NT2/D1 (cell line): ENCODE data around the gene ABCB8.
"Not testable (repeated sequence)": the region's sequence is repeated elsewhere in the genome, so short reads cannot be mapped to it uniquely, and the experiment has no call there.

Experiments
- DNase-seq: peaks from one replicate; pipeline ENCODE4 v3.0.0-alpha.2; 2011; ENCODE audit warnings: low read depth, low spot score
- H3K27me3 ChIP-seq: 2 replicates; pipeline ENCODE4 v1.6.0; 2011; ENCODE audit warnings: mild to moderate bottlenecking; ENCODE audit not compliant: insufficient read length, insufficient read depth
- H3K36me3 ChIP-seq: 2 replicates; pipeline ENCODE4 v1.6.1; 2011; ENCODE audit warnings: mild to moderate bottlenecking, low read length, mixed read lengths; ENCODE audit not compliant: insufficient read depth, insufficient read length
- H3K4me1 ChIP-seq: 2 replicates; pipeline ENCODE4 v1.5.1; 2011; ENCODE audit not compliant: insufficient read depth, insufficient read length
- H3K4me3 ChIP-seq: 2 replicates; pipeline ENCODE4 v1.5.1; 2011; ENCODE audit warnings: low read depth; ENCODE audit not compliant: insufficient read length
- H3K9ac ChIP-seq: 2 replicates; pipeline ENCODE4 v1.6.0; 2011; ENCODE audit warnings: low read depth; ENCODE audit not compliant: insufficient read length
- H3K9me3 ChIP-seq: 2 replicates; pipeline ENCODE4 v1.5.1; 2011; ENCODE audit warnings: mild to moderate bottlenecking, low read length; ENCODE audit not compliant: insufficient read depth
- SUZ12 ChIP-seq: IDR thresholded peaks from 2 replicates; pipeline ENCODE4 v1.6.1; 2011; ENCODE audit not compliant: insufficient read length, insufficient read depth; ENCODE audit errors: extremely low read depth
- YY1 ChIP-seq: IDR thresholded peaks from 2 replicates; pipeline ENCODE4 v1.6.1; 2011; ENCODE audit not compliant: insufficient read length, insufficient read depth
- ZNF274 ChIP-seq: IDR thresholded peaks from 2 replicates; pipeline ENCODE4 v1.6.1; 2011; ENCODE audit warnings: mild to moderate bottlenecking, low read depth, low read length

Gene ABCB8

GRCh38 chr7:151039850-151040548 lies 11.7 kb downstream of the ABCB8 start:
- Histone ChIP-seq H3K4me1 (peaks cover 11% of the 10 kb centered on the region), H3K9me3 (no peaks in the 10 kb centered on the region), H3K36me3 (peaks cover 50% of the 10 kb centered on the region), H3K9ac (no peak overlapping the region), H3K27me3 (no peaks in the 10 kb centered on the region), H3K4me3 (no peak overlapping the region)
- no peak for DNase-seq
- TF ChIP-seq YY1 (no peak), SUZ12 (no peak), ZNF274 (no peak)

- Histone ChIP-seq H3K9ac (no peak overlapping the region), H3K27me3 (no peaks in the 10 kb centered on the region), H3K4me1 (peaks cover 11% of the 10 kb centered on the region), H3K36me3 (peaks cover 47% of the 10 kb centered on the region), H3K4me3 (no peak overlapping the region), H3K9me3 (no peaks in the 10 kb centered on the region)
- DNase-seq = no peak
- TF ChIP-seq SUZ12 (no peak), YY1 (no peak), ZNF274 (no peak)
These were observed 12.5 kb downstream of the ABCB8 start for GRCh38 chr7:151040616-151041375.

GRCh38 chr7:151043449-151043848 lies 15.2 kb downstream of the ABCB8 start:
- H3K9ac ChIP-seq, H3K4me3 ChIP-seq, H3K4me1 ChIP-seq, H3K9me3 ChIP-seq, H3K27me3 ChIP-seq, DNase-seq: not testable (repeated sequence)
- H3K36me3 ChIP-seq = peaks cover 43% of the 10 kb centered on the region

GRCh38 chr7:151043959-151044358 lies 15.7 kb downstream of the ABCB8 start:
- H3K4me3 ChIP-seq = no peak overlapping the region
- no peaks in the 10 kb centered on the region for H3K9me3 ChIP-seq
- peaks cover 43% of the 10 kb centered on the region for H3K36me3 ChIP-seq
- DNase-seq = no peak
- H3K4me1 ChIP-seq = peaks cover 5% of the 10 kb centered on the region
- H3K9ac ChIP-seq = no peak overlapping the region
- no peak for TF ChIP-seq SUZ12
- no peak for TF ChIP-seq YY1
- TF ChIP-seq ZNF274 = no peak
- no peaks in the 10 kb centered on the region for H3K27me3 ChIP-seq

- H3K27me3 ChIP-seq = peaks cover 9% of the 10 kb centered on the region
- H3K9me3 ChIP-seq = no peaks in the 10 kb centered on the region
- peaks cover under 1% of the 10 kb centered on the region for H3K4me1 ChIP-seq
- TF ChIP-seq SUZ12 (no peak), YY1 (no peak), ZNF274 (no peak)
- peaks cover 43% of the 10 kb centered on the region for H3K36me3 ChIP-seq
- no peak overlapping the region for H3K9ac ChIP-seq
- no peak overlapping the region for H3K4me3 ChIP-seq
- no peak for DNase-seq
These were observed 17.0 kb downstream of the ABCB8 start for GRCh38 chr7:151045262-151045661.

- TF ChIP-seq SUZ12 = no peak
- TF ChIP-seq YY1 = no peak
- no peak for TF ChIP-seq ZNF274
- H3K9ac ChIP-seq = no peak overlapping the region
- no peaks in the 10 kb centered on the region for H3K9me3 ChIP-seq
- H3K27me3 ChIP-seq = peaks cover 16% of the 10 kb centered on the region
- H3K4me3 ChIP-seq = no peak overlapping the region
- peaks cover 3% of the 10 kb centered on the region for H3K4me1 ChIP-seq
- no peak for DNase-seq
- H3K36me3 ChIP-seq = peaks cover 43% of the 10 kb centered on the region
These were observed 17.7 kb downstream of the ABCB8 start for GRCh38 chr7:151045967-151046366.
